ENCODE data around the gene TSPOAP1.

DNA sequence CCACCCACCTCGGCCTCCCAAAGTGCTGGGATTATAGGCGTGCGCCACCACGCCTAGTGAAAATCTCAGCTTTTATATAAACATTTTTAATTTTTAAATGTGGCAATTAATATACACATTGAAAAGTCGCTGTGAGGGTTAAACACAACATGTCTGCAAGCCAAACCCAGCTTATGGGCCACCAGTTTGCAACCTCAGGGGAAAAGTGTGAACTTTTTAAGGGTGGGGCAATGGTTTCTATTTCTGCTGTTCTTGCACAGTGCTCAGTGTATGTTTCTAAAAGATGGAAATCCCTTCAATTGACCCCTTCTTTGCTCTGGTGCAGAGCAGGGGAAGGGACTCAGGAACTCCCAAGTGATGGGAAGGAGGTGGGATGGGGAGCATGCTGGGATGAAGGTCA is 41.7 kb upstream of the TSPOAP1 start:
- no peak for TF ChIP-seq CTCF (IDR thresholded peaks at IDR 0.05; ENCODE audit: insufficient read depth, low read length, poor library complexity, severe bottlenecking)
- no peak for TF ChIP-seq EZH2phosphoT487 (conservative IDR thresholded peaks at IDR 0.05; ENCODE audit: low read length)
